ENCODE data around the gene SERHL2.
"Not testable (repeated sequence)": the region's sequence is repeated elsewhere in the genome, so short reads cannot be mapped to it uniquely, and the experiment has no call there.

- TF ChIP-seq EP300 (conservative IDR thresholded peaks at IDR 0.05; ENCODE audit: poor library complexity, severe bottlenecking); CTCF (IDR thresholded peaks at IDR 0.05; ENCODE audit: poor library complexity, severe bottlenecking); RAD21 (conservative IDR thresholded peaks at IDR 0.05); EZH2 (IDR thresholded peaks at IDR 0.05; ENCODE audit: borderline replicate concordance, insufficient read depth, low read length, poor library complexity, severe bottlenecking); SMC3 (conservative IDR thresholded peaks at IDR 0.05; ENCODE audit: poor library complexity): not testable (repeated sequence)
Measured at GRCh38 chr22:42548126-42548525, 5.6 kb upstream of the SERHL2 start.
